ENCODE results near the gene LELP1. TPM values are rescaled to one million over a fixed set of nuclear protein-coding genes. Genes with fewer than 3 reads are reported as not detected.

The LELP1 gene
- total and polyA plus RNA-seq, 2 of the 8 experiments (the other 6 are each of a cell fraction or from before 2014, with no cell fraction given) = not detected

- no peak overlapping the region for H2AK5ac ChIP-seq (ENCODE audit: low read depth, low read length)
- H2AFZ ChIP-seq (ENCODE audit: low read length) = no peak overlapping the region
- H4K8ac ChIP-seq (ENCODE audit: extremely low read depth, insufficient read depth, low read length) = no peak overlapping the region
- no peak for DNase-seq (ENCODE audit: low read depth in 1 of 2, low spot score in 2 of 2)
- H3K14ac ChIP-seq (ENCODE audit: insufficient read length) = no peak overlapping the region
- CTCF ChIA-PET (ENCODE audit: partially characterized antibody) = interaction anchor here (3.6 kb wide), 1 partner anchor 11 kb away, joined by 21 read pairs; no protein-coding TSS in a partner anchor
- H3K27me3 ChIP-seq (replicated peaks in 1 of 4; ENCODE audit: control insufficient read depth in 3 of 4, extremely low read depth in 1 of 4, insufficient read depth in 3 of 4, low read length in 3 of 4) = no peaks in the 10 kb centered on the region
- no peak overlapping the region for H3K27ac ChIP-seq (ENCODE audit: low read depth, low read length)
- H4K20me1 ChIP-seq (replicated peaks in 1 of 2; ENCODE audit: control insufficient read depth in 1 of 2, insufficient read depth in 2 of 2, low read length in 2 of 2) = no peaks in the 10 kb centered on the region
- no peaks in the 10 kb centered on the region for H3K23me2 ChIP-seq (ENCODE audit: low read depth, low read length)
- 92% methylated on average over 2 of the region's 2 CpGs; no CpG with 5 or more reads in 1 of the 2 experiments for WGBS, 2 experiments (ENCODE audit: extremely low coverage in 1 of 2, insufficient coverage in 1 of 2, insufficient read length in 1 of 2, insufficient replicate concordance in 2 of 2, low coverage in 1 of 2, low lambda C conversion rate in 2 of 2, missing lambda C conversion rate in 1 of 2)
- H4K91ac ChIP-seq (replicated peaks; ENCODE audit: insufficient read length, low read length) = no peak overlapping the region
- no peak overlapping the region for H3K9ac ChIP-seq (replicated peaks in 1 of 4; ENCODE audit: extremely low read depth in 1 of 4, low read depth in 3 of 4, low read length in 3 of 4)
- no peak overlapping the region for H2BK12ac ChIP-seq (ENCODE audit: low read depth, low read length)
- no peak overlapping the region for H3K18ac ChIP-seq (ENCODE audit: extremely low read depth, low read length)
- no peak overlapping the region for H4K5ac ChIP-seq (ENCODE audit: insufficient read length, low read depth, low read length)
- no peak overlapping the region for H3K4ac ChIP-seq (replicated peaks; ENCODE audit: insufficient read length, low read depth, low read length)
- no peak overlapping the region for H2BK120ac ChIP-seq (replicated peaks; ENCODE audit: low read depth, low read length)
- no peak overlapping the region for H2BK20ac ChIP-seq (ENCODE audit: low read length)
- H2BK15ac ChIP-seq (ENCODE audit: low read length) = no peak overlapping the region
- H3K23ac ChIP-seq (ENCODE audit: insufficient read length) = no peak overlapping the region
- no peak overlapping the region for H3K4me3 ChIP-seq (ENCODE audit: extremely low read depth in 1 of 4, insufficient read depth in 2 of 4, low read depth in 3 of 4, low read length in 4 of 4)
- H3K36me3 ChIP-seq (ENCODE audit: control insufficient read depth in 2 of 4, insufficient read depth in 4 of 4, low read length in 3 of 4) = no peaks in the 10 kb centered on the region
- no peak overlapping the region for H2BK5ac ChIP-seq (ENCODE audit: low read depth, low read length)
- FAIRE-seq = no peak
- no peak overlapping the region for H3K56ac ChIP-seq (replicated peaks; ENCODE audit: insufficient read length, low read depth, low read length)
- no peaks in the 10 kb centered on the region for H3K79me2 ChIP-seq (ENCODE audit: control insufficient read depth in 1 of 2, insufficient read depth in 2 of 2, low read length in 2 of 2)
- POLR2A ChIA-PET (ENCODE audit: partially characterized antibody) = no interaction called here
- no peaks in the 10 kb centered on the region for H3K4me1 ChIP-seq (replicated peaks in 1 of 4; ENCODE audit: control insufficient read depth in 3 of 4, insufficient read depth in 4 of 4, low read length in 3 of 4)
- no peak overlapping the region for H3K4me2 ChIP-seq (ENCODE audit: insufficient read depth in 1 of 2, low read depth in 2 of 2, low read length in 2 of 2)
- H3K79me1 ChIP-seq (ENCODE audit: low read depth, low read length) = no peaks in the 10 kb centered on the region
- 0 out of 4 replicates have a peak, but pooled peaks cover 0 to 3% of the 10 kb centered on the region in 2 experiments for H3K9me3 ChIP-seq (ENCODE audit: insufficient read depth in 2 of 2, low read depth in 1 of 2, low read length in 1 of 2)
- TF ChIP-seq GABPA (IDR thresholded peaks at IDR 0.05; ENCODE audit: borderline replicate concordance, insufficient read depth, low read length) = no peak
- TF ChIP-seq EZH2 (IDR thresholded peaks at IDR 0.05; ENCODE audit: low read depth, low read length, severe bottlenecking) = no peak
Measured at GRCh38 chr1:153231785-153232184, 28.6 kb downstream of the LELP1 start.

Data from H1 (cell line).